Bone marrow (tissue), 2 donors: ENCODE results near the gene PPP2R3B.
"Not testable (repeated sequence)": the region's sequence is repeated elsewhere in the genome, so short reads cannot be mapped to it uniquely, and the experiment has no call there.

Experiments
- DNase-seq, 2 donors: peaks; one replicate each; lab custom pipeline; 2025; lab: John Stamatoyannopoulos, UW

PPP2R3B gene

DNA sequence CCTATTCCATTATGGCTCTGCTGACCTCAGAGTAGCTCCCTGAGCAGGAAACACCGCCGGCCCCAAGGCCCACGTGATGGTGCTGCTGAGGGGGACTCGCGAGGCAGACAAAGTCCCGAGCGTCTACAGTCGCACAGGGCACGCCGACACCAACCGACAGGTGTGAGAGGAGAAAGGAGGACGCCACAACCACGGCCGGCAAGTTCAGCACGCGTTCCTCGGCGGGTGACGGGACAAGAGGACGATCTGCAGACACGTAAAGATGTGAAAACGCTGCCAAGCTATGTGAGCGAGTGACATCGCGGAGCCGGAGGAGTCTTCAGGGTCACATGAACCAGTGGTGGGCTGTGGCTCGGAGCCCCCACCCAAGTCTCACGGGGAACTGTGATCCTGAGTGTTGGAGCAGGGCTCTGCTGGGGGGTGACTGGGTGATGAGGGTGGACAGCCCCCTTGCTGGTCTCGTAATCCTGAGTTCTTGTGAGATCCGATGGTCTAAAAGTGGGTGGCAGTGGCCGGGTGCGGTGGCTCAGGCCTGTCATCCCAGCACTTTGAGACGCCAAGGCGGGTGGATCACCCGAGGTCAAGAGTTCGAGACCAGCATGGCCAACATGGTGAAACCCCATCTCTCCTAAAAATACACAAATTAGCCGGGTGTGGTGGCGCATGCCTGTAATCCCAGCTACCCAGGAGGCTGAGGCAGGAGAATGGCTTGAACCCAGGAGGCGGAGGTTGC is 34.0 kb downstream of the PPP2R3B start:
- DNase-seq = no peak

DNA sequence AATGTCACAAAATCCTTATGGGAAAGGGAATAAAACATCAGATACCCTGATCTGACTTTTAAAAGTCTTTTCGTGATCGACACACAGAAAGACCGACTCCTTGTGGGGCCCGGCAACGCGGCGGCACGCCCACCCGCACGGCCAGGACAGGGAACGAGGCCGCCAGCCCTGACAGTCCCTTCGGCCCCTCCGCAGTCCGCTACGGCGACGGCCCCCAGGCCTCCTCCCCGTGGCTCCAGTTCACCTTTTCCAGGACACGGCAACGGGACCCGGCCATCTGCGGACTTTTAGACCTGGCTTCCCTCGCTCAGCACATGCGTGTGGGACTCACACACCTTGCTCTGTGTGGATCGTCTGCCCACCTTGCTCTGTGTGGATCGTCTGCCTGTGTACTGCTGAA is 34.5 kb downstream of the PPP2R3B start:
- no peak for DNase-seq

DNA sequence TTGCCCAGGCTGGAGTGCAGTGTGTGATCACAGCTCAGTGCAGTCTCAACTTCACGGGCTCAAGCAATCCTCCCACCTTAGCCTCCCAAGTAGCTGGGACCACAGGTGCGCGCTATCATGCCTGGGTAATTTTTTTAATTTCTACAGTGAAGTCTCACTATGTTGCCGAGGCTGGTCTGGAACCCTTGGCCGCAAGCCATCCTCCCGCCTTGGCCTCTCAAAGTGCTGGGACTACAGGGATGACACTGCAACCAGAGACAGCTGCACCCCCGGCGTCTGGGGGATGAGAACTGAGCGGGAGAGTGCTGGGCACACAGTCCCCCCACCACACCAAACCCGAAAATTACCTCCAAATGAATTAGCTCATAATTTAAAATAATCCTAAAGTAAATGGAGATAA is 35.0 kb downstream of the PPP2R3B start:
- DNase-seq = no peak

DNA sequence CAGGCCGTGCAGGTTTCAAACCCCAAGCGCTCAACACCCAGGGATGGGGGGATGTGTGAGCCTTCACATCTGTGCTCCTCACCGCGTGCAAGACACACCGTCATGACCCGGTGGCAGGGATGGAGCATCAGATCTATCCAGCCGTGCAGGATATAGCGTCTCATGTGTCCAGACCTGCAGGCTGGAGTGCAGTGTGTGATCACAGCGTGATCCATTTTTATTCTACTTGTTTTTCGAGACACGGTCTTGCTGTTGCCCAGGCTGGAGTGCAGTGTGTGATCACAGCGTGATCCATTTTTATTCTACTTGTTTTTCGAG is 35.4 kb downstream of the PPP2R3B start:
- not testable (repeated sequence) for DNase-seq

DNA sequence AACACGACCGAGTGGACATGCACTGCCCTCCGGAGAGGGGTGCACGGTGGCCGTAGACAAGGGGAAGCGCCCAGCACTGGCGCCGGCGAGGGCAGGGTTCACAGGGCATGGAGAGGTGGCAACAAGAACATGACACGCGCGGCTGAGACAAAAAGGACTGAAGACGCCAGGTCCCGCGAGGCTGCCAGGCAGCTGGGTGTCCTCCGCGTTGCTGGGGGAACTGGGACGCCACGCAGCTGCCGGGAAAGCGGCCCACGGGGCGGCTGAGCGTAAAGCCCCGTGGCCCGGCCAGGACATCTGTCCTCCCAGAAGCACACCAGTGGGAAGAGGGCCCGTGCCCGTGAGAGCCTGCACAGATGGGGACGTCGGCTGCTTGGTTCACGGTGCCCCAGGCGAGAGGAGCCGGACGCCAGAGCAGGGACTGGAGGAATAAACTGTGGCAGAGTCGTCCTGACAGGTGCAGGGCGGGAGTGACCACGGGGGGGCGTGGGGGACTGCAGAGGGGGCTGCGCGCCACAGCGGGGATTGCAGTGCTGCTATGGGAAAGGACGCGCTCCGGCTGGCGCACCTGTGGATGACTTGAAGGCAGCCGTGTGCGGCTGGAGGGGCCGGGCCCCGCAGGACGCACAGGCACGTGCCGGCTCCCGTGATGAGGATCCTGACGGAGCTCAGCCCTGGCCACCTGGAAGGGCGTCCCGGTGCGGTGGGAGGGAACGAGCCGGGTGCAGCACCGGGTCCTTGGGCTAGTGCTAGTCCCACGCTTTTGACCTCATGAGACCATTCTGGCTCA is 36.0 kb downstream of the PPP2R3B start:
- no peak for DNase-seq

DNA sequence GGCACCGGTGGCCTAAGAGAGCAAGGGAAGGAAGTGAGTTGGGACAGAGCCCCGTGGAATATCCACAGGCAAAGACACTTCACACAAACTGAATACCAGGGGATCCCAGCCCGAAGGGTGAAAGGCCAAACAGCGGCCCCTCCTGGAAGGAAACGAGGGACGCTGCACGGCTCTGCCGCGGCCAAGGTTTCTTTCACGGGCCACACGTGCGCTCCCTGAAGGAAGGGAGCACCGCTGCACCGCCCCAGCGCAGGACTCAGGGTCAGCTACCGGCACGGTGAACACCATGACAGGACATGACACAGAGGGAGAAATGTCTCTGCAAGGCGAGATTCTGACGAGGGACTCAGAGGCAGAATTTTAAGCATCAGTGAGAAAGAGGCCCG is 36.6 kb downstream of the PPP2R3B start:
- DNase-seq = no peak

DNA sequence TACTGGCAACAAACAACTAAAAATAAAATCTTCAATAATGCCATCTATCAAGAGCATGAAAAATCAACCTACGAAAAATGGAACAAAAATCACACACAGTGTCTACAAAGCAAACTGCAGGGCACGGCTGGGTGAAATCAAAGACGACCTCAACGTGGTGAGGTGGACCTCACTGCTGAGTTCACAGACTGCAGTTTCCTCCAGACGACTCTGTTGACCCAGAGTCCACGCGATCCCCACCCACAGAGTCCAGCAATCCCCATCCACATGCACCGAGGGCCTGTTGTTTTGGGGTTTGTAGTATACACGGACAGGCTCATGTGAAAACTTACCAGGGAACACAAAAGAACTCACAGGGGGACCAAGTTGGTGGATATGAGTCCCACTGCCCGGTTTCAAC is 37.0 kb downstream of the PPP2R3B start:
- no peak for DNase-seq

DNA sequence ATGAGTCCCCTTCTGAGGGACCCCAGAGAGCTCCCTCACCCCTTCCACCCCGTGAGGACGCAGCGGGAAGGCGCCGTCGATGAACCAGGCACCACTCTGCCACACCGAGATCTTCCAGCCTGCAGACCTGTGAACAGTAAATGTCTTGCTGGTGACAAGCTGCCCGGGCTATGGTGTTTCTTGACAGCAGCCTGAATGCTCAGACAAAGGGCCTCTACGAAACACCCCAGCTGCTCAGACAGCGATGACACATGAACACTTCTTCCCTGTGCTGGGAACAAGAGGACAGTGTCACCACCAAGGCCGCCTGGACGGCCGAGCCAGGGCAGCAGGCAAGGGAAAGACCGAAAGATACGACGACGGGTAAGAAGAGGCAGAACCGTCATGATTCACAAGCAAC is 37.5 kb downstream of the PPP2R3B start:
- DNase-seq = no peak

DNA sequence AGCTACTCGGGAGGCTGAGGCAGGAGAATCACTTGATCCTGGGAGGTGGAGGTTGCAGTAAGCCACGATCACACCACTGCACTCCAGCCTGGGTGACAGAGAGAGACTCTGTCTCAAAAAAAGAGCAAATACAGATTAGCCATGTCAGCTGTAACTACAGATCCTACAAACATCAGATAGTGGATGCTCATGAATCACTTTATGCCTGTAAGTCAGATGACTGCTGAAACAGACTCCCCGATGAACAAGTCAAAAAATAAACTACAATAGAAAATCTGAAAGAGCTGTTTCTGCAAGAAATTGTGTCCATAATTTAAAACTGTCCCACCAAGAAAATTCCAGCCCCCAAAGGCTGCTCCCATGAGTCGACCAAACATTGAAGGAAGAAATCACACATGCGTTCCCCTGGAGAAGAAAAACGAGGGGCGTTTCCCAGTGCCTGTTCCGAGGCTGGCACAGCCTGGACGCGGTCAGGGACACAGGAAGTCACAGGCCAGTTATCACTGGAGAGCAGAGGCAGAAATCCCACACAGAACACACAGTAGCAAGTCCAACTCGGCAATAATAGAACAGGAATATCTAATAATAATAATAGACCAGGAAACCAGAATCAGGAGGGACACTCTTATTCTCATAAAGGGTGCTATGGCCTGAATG is 38.1 kb downstream of the PPP2R3B start:
- no peak for DNase-seq

DNA sequence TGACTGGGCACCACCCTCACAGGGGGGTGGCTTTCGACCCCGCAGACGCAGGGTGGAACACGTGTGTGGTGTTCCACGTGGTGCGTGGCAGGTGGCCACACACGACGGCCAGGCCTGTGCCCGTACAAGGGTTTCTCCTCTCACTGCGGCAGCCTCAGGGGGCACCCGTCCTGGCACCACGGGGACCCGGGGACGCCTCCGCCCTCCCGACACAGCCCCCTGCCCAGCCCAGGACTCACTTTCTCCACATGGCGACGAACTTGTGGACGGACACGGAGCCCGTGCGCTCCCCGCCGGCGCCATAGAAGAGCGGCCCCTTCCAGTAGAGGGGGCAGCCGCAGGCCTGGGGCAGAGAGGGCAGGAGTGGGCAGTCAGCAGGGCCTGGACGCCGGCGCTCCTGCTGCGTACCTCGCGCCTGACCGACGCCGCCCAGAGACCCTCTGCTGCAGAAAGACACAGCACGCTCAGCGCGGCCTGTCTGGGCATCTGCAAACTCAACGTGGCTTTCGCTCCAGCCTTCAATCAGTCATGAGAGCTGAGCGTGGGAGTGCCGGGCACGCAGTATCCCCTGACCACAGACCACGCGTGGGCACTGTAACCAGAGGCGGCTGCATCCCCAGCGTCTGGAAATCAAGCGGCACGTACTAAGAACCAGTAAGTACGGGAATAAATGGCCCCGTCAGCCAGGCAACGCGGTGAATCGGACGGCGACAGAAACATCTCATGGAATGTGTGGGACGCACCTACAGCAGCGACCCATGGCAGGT is 39.2 kb downstream of the PPP2R3B start:
- DNase-seq = no peak

DNA sequence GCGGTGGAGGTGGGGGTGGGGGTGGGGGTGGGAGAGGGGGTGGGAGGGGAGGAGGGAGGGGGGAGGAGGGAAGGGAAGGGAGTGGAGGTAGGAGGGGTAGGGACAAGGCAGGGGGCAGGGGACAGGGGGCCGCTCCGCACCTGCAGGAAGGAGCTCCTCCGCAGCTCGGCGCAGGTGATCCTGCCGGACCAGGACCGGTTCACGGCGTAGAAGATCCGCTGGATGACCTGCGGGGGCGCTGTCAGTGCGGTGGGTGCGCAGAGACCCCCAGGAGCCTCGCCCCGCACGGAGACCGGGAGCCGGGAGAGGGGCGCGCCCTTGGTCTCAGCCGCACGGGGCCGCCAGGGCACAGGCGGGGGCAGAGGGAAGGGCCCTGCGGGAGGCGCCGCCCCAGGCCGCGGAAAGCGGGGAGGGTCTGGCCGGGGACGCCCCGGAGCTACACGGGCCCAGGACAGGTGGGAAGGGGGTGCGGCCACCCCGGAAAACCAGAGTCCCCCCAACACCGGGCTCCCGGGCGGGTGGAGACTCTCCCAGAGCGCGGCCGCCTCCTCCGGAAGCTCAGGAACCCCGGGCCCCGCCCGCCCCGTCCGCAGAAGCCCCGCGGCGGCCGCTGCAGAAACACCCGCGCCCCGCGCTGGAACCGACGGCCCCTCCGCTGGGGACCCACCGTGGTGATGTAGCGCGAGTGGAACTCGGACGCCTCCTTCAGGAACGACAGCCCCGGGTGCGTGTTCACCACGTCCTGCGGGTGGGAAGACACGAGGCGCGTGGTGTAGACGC is 40.5 kb downstream of the PPP2R3B start:
- DNase-seq = no peak

DNA sequence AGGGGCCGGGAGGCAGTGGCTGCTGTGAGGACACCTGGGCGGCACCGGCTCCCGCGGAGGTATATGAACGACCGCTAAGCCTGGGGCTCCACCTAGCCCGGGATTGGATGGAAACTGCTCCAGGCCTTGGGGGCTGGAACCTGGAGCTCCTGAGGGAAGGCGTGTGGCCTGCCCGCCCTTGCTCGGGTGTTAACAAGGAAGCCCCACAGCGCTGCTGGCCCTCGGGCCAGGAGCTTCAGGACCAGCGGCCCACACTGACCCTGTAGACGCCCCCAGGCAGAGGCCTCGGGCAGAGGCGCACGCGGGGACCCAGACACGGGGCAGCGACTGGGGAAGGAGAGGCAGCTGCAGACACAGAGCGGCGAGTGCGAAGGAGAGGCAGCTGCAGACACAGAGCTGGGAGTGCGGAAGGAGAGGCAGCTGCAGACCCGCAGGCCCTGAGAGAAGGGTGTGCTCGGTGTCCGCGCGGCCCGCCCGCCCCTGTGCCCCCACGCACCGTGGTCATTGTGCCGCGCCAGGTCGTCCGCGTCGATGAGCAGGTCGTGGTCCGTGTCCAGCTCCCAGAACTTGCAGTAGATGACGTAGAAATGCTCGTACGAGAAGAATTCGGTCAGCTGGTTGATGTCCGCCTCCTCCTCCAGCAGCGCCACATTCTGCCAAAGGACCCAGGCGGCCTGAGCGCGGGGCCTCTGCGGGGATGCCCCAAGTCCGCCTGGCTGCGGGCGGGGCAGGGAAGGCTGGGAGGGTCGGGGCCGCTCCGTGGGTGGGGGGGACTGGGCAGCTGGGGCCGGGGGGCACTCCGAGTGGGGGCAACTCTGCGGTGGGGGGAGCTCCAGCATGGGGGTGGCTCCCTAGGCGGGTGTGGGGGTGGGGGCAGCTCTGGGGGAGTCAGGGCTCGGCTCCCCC is 41.4 kb downstream of the PPP2R3B start:
- no peak for DNase-seq

DNA sequence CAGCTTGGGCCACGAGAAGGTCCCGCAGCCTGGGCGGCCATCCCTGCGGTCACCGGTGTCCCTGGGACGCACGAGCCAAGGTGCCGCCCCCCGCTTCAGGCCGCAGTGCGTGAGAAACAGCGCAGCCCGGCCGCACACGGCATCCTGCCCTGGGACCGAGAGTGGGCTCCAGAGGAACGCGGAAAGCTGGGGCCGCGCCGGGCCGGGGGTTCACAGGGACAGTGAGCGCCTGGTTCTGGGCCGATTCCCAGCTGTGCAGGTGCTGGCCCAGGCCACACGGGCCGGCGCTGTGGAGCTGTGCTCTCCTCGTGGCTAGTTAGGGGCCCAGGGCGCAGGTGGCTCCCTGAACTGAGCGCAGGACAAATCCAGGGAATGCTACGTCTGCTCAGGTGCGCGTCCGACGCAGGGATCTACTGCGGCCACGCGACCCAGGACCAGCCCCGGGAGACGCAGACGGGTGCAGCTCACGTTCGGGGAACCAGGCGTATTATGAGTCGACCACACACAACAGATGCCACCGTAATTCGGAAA is 42.3 kb downstream of the PPP2R3B start:
- DNase-seq = no peak

DNA sequence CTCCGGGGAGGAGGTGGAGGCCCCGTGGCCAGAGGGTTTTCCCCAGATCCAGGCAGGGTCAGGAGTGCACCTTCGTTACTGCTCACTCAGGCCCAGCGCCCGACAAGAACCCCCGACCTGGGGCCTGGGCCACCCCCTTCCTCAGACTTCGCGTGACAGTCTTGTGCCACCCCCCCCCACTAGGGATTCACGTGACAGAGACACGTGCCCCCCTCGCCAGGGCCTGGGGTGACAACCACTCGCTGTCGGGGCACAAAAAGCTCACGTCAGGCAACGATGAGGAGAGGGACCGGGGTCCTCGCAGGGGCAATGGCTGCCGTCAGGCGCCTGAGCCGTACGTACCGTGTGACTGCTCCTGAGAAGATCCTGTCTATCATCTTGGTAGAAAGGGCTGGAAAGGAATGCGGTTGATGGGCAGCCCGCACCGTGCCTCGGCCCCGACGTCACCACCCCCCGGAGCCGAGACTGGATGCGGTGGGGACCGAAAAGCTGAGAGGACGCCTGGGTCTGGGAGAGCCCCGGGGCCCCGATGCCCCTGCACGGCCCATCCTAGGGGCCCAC is 45.1 kb downstream of the PPP2R3B start:
- no peak for DNase-seq

DNA sequence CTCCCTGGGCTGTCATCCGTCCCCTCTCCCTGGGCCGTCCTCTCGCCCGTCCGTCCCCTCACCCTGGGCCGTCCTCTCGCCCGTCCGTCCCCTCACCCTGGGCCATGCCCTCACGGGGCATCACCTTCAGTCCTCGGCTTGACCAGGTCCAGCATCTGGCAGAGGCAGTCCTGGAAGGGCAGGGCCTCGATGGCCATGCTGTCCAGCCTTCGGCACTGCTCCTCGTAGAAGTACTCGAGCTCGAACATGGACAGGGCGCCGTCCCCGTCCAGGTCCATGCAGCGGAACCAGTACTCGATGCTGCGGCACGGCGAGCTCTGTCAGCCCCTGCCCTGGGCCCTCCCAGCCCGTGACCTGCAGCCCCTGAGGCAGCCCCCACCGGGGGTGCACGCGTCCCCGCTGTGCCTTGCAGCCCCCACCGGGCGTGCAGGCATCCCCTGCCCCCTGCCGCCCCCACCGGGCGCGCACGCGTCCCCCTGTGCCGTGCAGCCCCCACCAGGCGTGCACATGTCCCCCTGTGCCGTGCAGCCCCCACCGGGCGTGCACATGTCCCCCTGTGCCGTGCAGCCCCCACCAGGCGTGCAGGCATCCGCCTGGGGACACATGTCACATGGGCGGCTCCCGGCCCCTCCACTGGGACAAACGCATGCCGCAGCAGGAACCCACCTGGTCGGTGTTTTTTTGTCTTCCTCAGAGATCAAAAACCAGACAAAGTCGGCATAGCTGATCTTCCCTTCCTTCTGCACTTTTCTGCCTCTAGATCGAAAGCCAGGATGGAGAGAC is 45.9 kb downstream of the PPP2R3B start:
- DNase-seq = no peak

DNA sequence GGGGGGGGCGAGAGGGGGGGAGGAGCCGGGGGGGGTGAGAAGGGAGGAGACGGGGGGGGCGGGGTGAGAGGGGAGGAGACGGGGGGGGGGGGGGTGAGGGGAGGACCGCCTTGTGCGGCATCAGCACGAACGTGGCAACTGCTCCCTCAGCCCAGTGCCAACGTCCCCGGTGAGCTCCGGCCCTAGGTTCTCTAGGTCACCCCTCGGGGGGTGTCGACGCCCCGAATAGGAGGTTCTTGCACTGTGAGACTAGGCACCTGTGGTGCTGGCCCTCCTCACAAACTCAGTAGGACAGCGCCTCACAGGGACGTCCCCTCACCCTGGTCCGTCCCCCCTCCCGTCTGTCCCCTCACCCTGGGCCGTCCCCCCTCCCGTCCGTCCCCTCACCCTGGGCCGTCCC is 46.6 kb downstream of the PPP2R3B start:
- no peak for DNase-seq

DNA sequence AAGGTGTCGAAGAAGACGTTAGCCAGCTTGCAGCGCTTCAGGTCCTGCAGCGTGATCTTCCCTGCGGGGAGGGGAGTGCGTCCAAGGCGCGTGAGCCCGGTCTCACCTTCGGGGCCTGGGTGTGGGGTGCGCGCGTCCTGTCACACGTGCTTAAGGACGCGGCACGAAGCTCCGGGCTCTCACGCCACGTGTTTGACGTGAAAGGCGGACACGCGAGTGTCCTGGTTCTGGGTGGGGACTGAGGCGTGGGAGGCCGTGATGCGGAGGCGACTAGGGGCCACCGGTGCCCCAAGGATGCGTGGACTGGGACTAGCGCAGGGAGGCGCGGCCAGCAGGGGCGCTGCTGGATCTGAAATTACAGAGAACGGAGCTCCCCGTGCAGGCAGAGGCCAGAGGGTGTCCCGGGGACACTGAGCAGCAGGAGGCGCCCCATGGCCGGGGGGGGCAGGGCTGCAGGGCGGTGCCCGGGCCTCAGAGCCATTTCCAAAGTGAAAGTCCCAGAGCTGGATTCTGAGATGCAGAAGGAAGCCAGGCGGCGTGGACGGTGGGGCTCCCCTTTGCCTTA is 47.8 kb downstream of the PPP2R3B start:
- DNase-seq = no peak

DNA sequence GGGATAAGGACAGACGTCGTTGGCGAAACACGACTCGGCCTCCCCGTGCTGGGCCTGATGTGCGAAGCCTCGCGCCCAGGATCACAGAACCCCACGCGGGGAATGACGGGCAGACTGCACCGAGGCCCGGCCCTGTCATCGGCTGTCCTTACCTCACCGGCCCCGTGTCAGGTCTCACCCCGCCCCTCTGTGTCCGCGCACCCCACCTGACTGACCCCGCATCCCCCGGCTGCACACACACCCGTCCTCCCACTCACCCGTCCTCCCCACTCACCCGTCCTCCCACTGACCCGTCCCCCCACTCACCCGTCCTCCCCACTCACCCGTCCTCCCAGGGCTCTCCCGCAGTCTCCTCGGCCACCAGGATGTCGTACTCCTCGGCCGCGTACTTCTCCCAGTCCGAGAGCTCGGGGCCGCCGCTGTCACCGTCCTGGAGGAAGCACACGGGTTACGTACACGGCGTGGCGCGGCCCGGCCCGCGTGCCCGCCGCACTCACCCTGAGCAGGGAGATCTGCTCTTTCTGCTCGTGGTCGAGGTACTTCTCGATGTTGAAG is 48.3 kb downstream of the PPP2R3B start:
- DNase-seq = no peak
